Hematopoietic multipotent progenitor cell treated with erythropoietin and hydrocortisone succinate and interleukin-3 and kit ligand, for 15 days (in vitro differentiated cells): Measurements from ENCODE around the gene RAPGEF4.

ENCODE experiments used
- DNase-seq: peaks from one replicate; pipeline ENCODE4 v3.0.0-alpha.2; 2015; ENCODE audit warnings: low spot score

Gene RAPGEF4

GRCh38 chr2:172970660-172971059 lies 235.0 kb downstream of the RAPGEF4 start:
- DNase-seq, result no peak

- peak; percentile 39 for DNase-seq
Measured at GRCh38 chr2:172972005-172972619, 236.5 kb downstream of the RAPGEF4 start.

GRCh38 chr2:172974762-172975161 lies 239.1 kb downstream of the RAPGEF4 start:
- no peak for DNase-seq

- DNase-seq, result no peak
Measured at GRCh38 chr2:172976116-172976515, 240.5 kb downstream of the RAPGEF4 start.

- no peak for DNase-seq
Measured at GRCh38 chr2:172976816-172977215, 241.2 kb downstream of the RAPGEF4 start.

- no peak for DNase-seq
Measured at GRCh38 chr2:172977270-172978062, 241.8 kb downstream of the RAPGEF4 start.

- DNase-seq, result no peak
Measured at GRCh38 chr2:172978063-172978383, 242.4 kb downstream of the RAPGEF4 start.

GRCh38 chr2:172985139-172985892 lies 249.7 kb downstream of the RAPGEF4 start:
- no peak for DNase-seq

GRCh38 chr2:172986040-172986439 lies 250.4 kb downstream of the RAPGEF4 start:
- DNase-seq, result no peak

GRCh38 chr2:172988728-172989127 lies 253.1 kb downstream of the RAPGEF4 start:
- DNase-seq, result no peak

- DNase-seq, result no peak
Measured at GRCh38 chr2:172991031-172991430, 255.4 kb downstream of the RAPGEF4 start.

- DNase-seq, result no peak
Measured at GRCh38 chr2:172993139-172993538, 257.5 kb downstream of the RAPGEF4 start.

- no peak for DNase-seq
Measured at GRCh38 chr2:172993931-172994717, 258.5 kb downstream of the RAPGEF4 start.

GRCh38 chr2:172994864-172995263 lies 259.2 kb downstream of the RAPGEF4 start:
- no peak for DNase-seq

- no peak for DNase-seq
Measured at GRCh38 chr2:172995323-172996244, 259.9 kb downstream of the RAPGEF4 start.

- no peak for DNase-seq
Measured at GRCh38 chr2:172996387-172996961, 260.8 kb downstream of the RAPGEF4 start.

- DNase-seq, result no peak
Measured at GRCh38 chr2:172997031-172997430, 261.4 kb downstream of the RAPGEF4 start.

GRCh38 chr2:172998547-172999272 lies 263.1 kb downstream of the RAPGEF4 start:
- no peak for DNase-seq

GRCh38 chr2:172999641-173000386 lies 264.2 kb downstream of the RAPGEF4 start:
- DNase-seq, result no peak
